Occipital lobe (tissue), 2 donors: ENCODE data around the gene PSMG4. TPM values are rescaled to one million over a fixed set of nuclear protein-coding genes. Genes with fewer than 3 reads are reported as not detected.
"Not testable (repeated sequence)": the region's sequence is repeated elsewhere in the genome, so short reads cannot be mapped to it uniquely, and the experiment has no call there.

Experiments used
- DNase-seq: peaks from one replicate; lab custom pipeline; 2025; lab: John Stamatoyannopoulos, UW
- total RNA-seq: library from RNA; depleted of rRNA; stranded (reverse); fragments of >200 nt; gene quantifications from one replicate; pipeline ENCODE4 v1.2.3, GENCODE V29; 2014

PSMG4 gene
- total RNA-seq, 1 donor from 2014 or later, result 28.5 TPM

DNA sequence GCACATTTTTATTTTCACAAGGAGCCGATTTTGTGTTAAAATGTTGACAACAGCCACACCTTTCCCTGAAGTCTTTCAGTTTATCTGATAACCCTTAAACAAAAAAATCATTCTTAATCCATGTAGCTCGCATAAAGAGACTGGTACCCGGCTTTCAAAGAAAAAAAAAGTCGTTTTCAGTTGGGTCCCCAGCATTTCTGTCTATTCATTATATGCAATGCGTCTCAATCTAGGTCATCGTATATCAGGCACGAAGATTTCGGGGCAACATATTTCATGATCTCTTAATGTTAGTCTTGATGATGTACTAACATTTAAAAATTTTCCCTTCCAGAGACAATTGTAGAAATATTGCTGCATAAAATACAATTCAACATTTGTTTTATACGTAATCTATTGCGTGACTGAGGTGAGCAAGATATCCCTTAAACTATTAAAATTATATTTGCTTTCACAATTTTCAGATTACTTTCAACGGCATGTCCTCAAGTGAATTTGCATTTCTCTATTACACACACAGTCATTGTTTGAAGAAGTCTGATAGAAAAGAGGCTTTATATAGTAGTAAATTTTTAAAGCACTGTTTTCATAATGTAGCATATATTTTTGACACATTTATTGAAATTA, 28.4 kb upstream of the PSMG4 start:
- DNase-seq, result no peak

DNA sequence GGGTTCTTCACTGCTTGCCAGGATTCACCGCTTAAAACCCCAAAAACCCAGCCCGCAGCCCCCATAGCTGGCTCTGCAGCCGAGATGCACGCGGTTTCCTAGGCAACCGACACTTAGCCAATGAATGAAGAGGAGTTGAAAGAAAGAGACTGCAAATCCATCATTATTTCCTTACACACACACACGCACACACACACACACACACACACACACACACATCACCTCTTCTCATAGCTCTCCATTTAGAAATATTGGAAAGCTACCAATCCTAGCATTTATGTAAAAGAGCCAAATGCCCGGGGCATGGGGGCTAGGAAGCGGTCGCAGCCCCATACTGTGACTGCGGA, 27.9 kb upstream of the PSMG4 start:
- peak; percentile 63 for DNase-seq

DNA sequence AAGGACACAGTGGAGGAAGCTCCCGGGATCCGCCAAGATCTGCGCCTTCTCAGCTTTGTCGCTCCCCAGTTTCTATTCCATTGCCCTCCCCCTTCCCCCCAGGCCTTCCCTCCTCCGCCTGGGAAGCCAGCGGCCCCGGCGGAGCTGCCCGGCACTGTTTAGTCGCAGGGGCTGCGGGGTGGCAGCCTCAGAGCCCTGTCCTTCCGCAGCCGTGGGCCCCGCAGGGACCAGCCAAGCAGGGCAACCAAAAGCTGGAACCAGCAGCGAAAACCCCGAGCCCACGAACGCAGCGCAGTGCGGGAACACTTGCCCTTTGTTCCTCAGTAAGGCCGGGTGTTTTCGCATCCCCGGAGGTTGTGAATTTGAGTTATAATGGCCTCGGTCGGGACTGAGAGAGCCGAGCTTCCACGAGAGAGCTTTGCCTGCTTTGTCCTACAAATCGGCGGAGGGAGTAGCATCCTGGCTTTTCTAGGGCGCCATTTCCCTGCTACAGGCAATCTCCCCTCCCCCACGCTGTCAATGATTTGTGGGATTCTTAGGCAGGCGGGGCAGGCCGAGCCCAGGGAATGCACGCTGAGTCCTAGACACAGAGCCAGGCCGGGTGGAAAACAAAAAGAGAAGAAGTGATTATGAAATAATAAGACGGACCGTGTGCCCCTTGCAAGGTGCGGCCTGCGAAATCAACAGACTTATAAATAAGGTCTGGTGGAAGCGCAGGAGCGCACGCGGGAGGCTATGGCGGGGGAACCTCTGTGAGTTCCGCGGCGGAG, 27.3 kb upstream of the PSMG4 start:
- peak; percentile 79 for DNase-seq

DNA sequence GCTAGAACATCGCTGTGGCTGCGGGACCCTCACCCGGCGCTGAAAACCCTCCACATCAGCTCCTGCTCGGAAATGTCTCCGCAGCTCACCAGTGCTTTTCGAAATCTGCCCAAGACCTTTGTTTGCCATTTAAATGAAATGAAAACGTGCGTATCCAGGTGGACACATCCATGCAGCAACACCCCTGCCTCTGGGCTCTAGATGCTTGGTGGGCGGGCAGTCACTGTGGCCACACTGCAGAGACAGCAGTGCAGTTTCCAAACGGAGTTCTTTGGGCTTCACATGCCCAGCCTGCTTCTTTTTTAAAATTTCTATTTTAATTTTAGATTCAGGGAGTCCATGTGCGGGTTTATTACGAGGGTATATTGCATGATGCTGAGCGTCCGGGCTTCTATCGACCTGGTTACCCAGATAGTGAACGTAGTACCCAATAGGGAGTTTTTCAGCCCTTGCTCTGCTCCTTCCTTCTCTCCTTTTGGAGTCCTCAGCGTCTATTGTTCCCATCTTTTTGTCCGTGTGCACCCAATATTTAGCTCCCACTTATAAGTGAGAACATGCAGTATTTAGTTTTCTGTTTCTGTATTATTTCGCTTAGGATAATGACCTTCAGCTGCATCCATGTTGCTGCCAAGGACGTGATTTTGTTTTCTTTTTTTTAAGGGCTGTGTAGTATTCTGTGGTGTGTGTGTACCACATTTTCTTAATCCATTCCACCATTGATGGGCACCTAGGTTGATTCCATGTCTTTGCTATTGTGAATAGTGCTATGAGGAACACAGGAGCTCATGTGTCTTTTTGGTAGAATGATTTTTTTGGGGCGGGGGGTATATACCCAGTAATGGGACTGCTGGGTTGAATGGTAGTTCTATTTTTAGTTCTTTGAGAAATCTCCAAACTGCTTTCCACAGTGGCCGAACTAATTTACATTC, 26.5 kb upstream of the PSMG4 start:
- no peak for DNase-seq

DNA sequence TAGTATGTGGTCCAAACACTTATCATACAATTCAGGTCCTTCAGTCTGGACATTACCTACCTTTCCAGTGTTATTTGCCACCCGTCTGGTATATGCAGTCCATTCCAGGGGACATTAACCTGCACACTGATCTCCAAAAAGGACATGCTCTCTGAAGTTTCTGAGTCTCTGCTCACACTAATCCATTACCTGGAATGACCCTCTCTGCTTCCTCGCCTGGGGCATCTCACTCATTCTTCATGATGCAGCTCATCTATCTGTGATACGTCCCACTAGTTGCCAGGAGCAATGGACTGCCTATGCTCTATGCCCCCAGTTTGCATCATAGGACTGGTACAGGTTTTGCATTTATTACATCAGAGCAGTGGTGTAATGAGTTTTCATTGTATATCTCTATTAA, 25.4 kb upstream of the PSMG4 start:
- no peak for DNase-seq

DNA sequence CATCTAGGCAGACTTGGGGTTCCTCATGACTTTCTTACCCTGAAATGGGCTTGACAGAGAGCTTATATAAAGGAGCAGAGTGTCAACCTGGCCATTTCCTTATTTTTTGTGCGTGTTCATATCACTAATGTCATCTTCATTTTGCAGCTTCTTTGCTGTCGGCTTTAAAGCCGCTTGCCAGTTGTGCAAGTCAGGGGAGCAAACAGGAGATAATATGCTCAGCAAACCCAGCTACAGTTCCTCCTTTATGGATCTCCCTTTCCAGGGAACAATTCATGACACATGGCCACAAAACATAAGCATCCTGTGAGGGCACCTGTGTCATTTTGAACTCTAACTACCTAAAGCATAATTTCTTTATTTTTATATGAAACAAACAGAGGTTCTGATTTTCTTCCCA, 24.8 kb upstream of the PSMG4 start:
- DNase-seq, result no peak

DNA sequence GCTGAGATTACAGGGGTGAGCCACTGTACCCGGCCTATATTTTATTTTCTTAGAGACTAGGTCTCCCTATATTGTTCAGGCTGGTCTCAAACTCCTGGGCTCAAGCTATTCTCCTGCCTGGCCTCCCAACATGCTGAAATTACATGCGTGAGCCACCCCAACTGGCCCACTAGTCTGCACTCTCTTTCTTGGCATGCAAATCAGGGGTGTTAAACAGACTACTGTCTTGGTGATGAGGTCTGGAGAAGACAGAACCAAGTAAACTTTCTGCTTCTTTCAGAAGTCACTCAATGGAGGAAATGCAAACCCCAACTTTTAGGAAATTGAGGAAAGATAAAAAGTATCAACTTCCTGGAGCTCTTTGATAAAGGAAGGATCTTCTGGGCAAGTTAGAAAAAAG, 23.3 kb upstream of the PSMG4 start:
- no peak for DNase-seq

DNA sequence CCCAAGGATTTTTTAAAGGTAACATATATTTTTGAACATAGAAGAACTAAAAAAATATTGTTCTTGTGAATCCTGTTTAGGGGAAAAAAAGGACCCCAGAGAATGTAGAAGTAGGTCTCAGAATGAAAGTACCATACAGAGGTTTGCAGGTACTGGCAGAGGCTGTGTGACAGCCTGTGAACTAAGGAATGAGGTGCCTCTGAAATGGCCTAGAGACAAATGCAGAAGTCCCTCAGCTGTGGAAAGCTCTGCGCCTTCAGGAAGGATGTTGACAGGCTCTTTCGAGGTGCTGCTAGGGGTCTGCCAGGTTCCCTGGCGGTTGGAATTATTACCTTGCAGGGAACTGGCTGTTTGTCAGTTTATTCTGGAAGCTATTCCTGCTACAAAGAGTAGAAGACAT, 22.7 kb upstream of the PSMG4 start:
- no peak for DNase-seq

DNA sequence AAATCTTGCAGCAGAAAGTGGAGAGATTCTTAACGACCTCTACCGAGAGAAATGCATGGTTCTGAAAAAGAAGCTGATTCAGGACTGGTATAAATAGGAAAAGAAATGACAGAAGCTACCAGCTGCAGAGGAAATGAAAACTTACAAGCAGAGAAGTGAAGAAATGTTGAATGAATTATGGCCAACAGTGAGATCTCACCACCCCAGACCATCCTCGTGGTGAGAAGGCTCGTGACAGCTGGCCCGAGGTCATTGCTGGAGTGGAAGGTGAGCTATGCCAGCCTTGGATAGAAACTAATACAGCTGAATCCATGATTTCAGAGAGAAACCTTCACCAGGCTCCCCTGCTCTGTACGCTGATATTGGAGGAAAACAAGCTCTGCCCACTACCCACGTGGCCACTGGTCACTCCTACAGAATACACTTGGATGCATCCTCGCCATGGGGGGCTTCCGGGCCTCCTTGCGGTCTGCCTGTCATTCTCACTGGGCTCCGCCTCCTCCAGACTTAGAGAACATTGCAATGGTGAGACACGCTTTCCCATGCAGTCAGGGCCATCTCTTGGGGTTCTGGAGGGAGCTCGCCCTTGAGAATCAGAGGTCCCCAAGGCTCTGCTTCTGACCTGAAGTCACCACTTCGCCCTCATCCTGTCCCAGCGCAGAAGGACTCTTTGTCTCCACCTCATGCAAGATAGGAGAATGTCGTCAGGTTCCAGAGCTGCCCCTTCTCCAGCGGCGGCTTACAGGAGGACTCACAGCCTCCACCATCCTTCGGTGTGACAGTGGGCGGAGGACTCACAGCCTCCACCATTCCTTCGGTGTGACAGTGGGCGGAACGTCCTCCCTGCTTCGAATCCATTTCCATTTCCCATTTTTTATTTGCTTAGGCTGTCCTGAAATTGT, 20.7 kb upstream of the PSMG4 start:
- peak; percentile 39 for DNase-seq

DNA sequence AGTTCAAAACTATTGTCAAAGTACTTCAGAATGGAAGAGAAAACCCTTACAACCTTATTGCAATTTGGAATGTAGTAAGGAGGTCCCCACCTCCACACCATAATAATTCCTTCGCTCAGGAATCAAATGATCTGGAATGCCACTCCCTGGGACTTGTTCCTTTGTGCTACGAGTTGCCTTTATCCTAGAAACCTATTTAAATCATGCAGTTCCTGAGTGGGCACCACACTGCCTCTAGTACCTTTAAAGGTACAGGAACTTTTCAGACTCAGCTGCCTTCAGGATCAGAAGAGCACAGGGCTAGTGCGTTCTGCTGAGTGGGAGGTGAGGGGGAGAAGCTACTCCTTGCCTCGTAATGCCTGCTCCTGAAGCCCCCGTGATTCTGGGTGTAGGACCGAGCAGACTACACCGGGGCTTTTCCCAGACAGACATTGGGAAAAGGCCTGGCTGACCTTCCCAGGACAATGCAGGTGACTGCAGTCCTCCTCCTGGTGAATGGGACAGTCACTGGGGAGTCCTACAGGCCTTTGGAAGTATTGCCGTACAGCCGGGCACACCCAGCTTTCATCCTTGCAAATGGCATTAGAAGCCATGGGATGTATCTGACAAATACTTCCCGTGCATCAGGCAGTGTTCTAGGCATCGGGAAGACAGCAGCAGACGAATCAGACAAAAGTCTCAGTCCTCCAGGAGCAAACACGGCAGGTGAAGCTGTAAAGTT, 19.5 kb upstream of the PSMG4 start:
- DNase-seq, result no peak

DNA sequence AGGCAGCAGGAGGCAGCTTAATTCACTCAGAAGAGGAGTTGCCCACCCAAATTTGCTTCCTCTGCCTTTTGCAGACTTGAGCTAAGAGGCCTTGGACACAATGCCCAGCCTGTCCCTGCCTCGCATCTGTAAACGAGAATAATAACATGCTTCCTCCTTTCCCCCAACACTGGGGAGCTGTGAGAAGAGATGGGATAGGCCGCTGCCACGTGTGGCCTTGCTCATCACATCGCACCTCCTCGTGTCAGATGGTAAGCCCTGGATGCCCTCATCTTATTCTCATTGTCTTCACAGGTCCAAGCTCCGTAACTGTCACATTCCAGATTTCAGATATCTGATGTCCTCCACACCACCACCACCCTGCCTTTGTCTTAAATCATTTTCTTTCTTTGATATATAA, 18.2 kb upstream of the PSMG4 start:
- no peak for DNase-seq

DNA sequence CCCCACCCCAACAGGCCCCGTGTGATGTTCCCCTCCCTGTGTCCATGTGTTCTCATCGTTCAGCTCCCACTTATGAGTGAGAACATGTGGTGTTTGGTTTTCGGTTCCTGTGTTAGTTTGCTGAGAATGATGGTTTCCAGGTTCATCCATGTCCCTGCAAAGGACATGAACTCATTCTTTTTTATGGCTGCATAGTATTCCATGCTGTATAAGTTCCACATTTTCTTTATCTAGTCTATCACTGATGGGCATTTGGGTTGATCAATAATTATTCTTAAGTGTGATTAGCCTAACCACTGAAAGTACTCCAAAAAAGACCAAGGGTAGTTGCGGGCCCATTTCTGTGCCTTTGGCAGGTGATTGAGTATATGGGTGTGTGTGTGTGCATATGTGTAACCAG, 17.0 kb upstream of the PSMG4 start:
- DNase-seq, result not testable (repeated sequence)

DNA sequence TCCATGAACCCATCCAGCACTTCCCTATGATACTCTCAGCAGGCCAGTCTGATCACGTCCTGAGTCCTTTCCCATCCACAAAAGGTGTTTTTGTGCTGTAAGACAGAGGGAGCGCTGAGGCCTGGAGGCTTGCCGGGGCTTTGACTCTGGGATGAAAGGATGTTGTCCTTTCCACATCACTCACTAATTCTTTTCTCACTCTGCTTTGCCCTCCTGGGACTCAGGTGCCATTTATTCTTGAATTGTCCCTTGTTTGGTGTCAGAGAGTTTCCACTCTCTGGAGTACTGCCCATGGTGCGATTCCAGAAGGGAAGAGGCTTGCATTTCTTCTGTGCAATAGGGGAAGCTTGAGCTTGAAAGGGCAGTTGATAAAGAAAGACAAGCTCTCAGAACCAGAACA, 16.0 kb upstream of the PSMG4 start:
- DNase-seq, result no peak

DNA sequence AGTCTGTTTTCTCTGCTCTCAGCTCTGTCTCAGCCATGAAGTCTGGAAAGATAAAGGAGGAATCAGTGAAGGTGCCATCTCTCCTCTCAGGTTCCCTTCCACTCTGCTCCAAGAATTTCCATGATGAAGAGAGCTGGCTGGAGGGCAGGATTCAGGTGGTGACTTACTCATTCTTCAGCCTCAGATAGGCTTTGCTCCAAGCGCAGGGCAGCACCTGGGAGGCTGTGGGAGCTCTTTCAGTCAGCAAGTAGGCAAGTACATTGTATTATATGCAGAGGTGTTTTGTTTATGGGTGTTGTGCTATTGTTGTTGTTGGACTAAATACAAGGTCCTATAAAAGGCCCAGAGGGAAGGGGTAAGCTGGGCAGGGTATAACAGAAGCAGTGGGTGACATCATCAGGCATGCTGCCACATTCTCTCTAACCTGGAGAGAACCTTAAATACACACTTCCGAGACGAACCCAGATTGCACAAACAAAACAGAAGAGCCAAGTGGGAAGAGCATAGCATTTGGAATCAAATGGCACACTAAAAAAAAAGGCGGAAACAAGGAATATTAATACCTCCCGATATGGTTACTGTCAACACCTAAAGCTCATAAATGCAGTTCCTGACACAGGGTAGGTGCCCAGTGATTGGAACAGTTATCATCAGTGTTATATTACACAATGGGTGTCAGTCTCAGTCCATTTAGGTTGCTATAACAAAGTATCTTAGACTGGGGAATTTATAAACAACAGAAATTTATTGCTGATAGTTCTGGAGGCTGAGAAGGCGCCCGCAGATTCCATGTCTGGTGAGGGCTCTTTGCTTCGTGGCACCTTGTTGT, 14.5 kb upstream of the PSMG4 start:
- DNase-seq, result no peak

DNA sequence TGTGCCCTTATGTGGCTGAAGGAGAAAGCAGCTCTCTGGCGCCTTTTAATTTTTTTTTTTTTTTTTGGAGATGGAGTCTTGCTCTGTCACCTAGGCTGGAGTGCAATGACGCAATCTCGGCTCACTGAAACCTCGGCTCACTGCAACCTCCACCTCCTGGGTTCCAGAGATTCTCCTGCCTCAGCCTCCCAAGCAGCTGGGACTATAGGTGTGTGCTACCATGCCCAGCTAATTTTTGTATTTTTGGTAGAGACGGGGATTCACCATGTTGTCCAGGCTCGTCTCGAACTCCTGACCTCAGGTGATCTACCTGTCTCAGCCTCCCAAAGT, 13.9 kb upstream of the PSMG4 start:
- not testable (repeated sequence) for DNase-seq

DNA sequence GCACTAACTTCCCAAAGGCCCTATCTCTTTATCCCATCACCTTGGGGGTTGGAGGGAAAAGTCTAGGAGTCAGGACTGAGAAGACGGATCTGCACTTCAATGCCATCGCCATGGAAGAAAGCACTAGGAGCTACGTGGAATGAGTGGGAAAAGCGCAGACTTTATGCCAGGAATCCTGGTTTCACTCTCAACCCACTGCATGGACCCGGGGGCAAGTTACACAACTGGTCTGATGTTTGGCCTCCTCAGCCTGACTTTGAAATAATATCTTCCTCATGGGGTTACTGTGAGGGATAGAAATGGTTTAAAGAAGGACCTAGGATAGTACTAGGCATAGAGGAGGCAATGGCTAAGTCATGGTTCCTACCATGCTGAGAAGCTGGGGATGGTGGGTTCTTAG, 13.5 kb upstream of the PSMG4 start:
- DNase-seq, result no peak

DNA sequence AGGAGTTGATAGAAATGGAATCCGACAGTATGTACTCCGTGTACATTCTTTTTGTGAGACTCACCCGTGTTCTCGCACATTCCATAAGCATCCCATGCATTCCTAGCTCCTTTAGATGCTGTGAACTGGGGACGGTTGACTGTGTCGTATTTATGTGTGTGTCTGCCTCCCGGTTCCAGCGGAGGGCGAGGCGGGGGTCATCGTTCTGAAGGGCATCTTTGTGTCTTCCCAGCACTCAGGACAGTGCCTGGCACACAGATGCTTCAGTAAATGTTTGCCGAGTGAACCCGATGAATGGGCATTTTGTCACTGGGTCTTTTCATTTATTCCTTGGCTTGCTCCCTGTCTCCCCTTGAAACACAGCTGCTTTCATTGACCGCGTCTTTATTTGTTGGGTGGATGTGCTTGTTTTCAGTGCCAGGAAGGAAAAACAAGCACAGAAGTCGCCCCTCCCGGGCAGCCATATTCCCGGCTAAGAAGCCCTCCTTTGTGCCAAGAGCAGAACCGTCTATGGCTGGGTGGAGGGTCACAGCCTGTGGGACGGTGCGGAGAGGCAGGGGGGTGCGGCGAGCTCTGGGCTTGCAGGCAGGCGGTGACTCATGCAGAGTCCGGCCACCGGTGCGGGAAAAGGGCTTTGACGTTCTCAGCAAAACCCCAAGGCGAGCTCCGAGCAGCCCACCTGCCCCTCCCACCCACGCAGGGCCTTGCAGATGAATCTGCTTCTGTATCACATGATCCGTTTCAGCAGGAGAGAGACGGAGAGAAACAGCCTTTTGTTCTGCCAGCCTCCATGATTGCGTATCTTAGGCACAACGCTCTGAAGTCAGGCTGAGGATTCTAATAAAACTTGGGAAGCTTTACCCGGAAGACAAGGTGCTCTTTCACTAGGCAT, 11.2 kb upstream of the PSMG4 start:
- peak; percentile 91 for DNase-seq

DNA sequence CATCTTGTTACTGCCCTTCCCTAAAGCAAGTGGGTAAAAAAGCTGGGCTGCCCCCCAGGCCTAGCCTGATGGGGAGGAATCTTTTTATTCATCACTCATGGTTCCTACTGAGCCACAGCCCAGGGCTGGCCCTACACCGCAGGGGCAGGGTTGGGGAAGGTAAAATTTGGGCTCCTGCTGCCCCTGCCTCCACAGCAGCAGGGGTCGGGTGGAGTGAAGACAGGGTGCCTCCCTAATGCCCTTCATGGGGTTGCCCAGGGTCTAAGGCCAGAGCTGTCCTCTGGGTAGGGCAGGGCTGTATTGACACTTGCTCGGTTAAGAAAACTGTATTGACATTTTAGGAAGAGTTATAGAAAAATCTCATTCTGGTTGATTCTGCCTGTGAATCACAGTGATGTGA, 8.9 kb upstream of the PSMG4 start:
- DNase-seq, result no peak

DNA sequence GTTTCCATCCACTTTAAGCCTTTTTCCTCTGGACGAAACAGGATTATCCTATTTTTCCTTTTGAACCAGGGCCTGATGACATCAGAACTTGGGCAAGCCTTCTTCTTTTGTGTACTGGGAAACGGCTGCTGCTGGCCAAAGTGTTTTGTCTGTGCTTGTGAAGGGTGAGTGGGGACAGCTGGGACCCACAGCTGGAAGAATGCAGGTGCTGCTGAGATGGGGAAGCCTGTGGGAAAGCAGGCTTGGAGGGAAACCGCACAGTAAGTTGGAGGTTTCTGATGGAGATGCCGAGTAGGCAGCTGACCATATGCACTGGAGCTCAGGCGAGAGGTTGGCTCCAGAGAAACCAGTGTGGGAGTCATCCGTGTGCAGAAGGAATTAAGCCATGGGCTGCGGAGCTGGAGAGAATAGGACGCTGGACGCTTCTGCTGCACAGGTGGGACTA, 8.5 kb upstream of the PSMG4 start:
- DNase-seq, result no peak
